ENCODE data around the gene PFN3. TPM values are rescaled to one million over a fixed set of nuclear protein-coding genes. Genes with fewer than 3 reads are reported as not detected.

The PFN3 gene
- total RNA-seq, 1 experiment from 2014 or later: not detected

DNA sequence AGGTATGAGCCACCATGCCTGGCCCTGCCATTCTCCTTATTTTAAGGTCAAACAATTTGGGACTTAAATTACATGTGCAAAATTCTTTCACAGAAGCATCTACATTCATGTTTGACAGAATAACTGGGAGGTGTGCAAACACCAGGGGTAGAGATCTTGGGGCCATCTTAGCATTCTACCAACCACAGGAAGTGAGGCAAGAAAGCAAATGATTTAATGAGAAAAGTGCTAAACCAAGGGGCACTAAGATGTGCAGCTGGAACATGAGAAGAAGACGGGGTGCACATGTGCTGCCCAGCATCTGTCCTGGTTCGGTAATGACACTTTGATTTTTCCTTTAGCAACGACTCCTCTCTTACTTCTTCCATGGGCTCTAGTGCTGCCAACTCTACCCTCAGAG lies 10.1 kb upstream of the PFN3 start:
- no peak overlapping the region for H3K4me3 Mint-ChIP-seq (ENCODE audit: low read depth, unreplicated experiment)
- TF ChIP-seq, protein P1, sequence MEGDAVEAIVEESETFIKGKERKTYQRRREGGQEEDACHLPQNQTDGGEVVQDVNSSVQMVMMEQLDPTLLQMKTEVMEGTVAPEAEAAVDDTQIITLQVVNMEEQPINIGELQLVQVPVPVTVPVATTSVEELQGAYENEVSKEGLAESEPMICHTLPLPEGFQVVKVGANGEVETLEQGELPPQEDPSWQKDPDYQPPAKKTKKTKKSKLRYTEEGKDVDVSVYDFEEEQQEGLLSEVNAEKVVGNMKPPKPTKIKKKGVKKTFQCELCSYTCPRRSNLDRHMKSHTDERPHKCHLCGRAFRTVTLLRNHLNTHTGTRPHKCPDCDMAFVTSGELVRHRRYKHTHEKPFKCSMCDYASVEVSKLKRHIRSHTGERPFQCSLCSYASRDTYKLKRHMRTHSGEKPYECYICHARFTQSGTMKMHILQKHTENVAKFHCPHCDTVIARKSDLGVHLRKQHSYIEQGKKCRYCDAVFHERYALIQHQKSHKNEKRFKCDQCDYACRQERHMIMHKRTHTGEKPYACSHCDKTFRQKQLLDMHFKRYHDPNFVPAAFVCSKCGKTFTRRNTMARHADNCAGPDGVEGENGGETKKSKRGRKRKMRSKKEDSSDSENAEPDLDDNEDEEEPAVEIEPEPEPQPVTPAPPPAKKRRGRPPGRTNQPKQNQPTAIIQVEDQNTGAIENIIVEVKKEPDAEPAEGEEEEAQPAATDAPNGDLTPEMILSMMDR (IDR thresholded peaks at IDR 0.05; ENCODE audit: unreplicated experiment): no peak
- intact Hi-C loops (cut with micrococcal nuclease; ENCODE audit: unreplicated experiment): no loop called here
- CTCF ChIA-PET: interaction anchor here (1.2 kb wide), 1 partner anchor 21 kb away, joined by 3 read pairs; no protein-coding TSS in a partner anchor
- BruUV-seq (replicated peaks): no TSS peak
- H3K9me3 Mint-ChIP-seq (ENCODE audit: low read depth, unreplicated experiment): no peaks in the 10 kb centered on the region
- H3K27me3 Mint-ChIP-seq (ENCODE audit: unreplicated experiment): no peaks in the 10 kb centered on the region
- no peaks in the 10 kb centered on the region for H3K4me1 Mint-ChIP-seq (ENCODE audit: low read depth, unreplicated experiment)
- no peak overlapping the region for H3K27ac Mint-ChIP-seq (ENCODE audit: unreplicated experiment)
- H3K36me3 Mint-ChIP-seq (ENCODE audit: insufficient read depth, unreplicated experiment): no peaks in the 10 kb centered on the region
- DNase-seq: no peak

DNA sequence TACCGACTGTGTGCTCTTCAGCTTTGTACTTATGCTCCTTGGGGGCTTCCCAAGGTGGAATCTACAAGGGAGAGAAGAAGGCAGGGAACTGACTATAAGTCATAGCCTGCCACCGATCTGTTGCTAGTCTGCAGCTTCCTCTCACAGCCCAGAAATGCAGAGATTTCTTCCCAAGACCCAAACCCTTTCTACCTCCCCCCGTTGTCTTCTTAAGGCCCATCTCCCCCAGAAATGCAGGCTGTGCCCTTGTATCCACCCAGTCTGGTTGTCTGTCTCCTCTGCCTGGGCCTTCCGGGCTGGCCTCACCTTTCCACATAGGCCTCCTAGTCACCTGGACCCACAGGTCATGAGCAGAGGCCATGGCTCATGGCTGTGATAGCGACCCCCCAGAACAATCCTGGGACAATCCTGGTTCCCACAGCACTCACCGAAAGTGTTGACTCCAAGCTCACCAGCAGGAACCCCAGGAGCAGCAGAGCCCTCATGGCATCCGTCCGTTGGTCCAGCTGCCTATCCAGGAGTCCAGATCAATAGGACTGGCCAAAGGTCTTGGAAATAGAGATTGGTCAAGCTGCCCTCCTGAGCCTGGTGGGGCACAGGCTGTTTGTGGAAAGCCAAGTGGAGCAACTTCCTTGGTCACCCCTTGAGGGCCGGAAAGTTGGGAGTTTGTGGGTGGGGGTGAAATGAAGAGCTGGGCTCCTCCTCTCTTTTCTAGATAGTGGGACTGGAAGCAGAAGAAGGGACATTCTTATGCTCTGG lies 8.8 kb upstream of the PFN3 start, which contains the start of gene F12:
Gene F12, minus strand, starts transcription at position 522 of the 759 bp plus-strand sequence. Its CDS starts 37 bp downstream, at position 485.
- CTCF ChIA-PET: interaction anchor here (0.5 to 1.2 kb wide), 3 partner anchors 9 to 43 kb away, joined by 3 to 6 read pairs (median 4); no protein-coding TSS in a partner anchor
- Mint-ChIP-seq H3K27ac (ENCODE audit: unreplicated experiment) (no peak within 1 kb of the TSS), H3K36me3 (ENCODE audit: insufficient read depth, unreplicated experiment) (peaks cover 12% of the 10 kb centered on the region), H3K27me3 (ENCODE audit: unreplicated experiment) (no peaks in the 10 kb centered on the region), H3K4me1 (ENCODE audit: low read depth, unreplicated experiment) (peaks cover 9% of the 10 kb centered on the region), H3K4me3 (ENCODE audit: low read depth, unreplicated experiment) (no peak within 1 kb of the TSS), H3K9me3 (ENCODE audit: low read depth, unreplicated experiment) (no peaks in the 10 kb centered on the region)
- TF ChIP-seq, protein P1 (IDR thresholded peaks at IDR 0.05; ENCODE audit: unreplicated experiment): no peak
- intact Hi-C loops (cut with micrococcal nuclease; ENCODE audit: unreplicated experiment): no loop called here
- no peak for DNase-seq
- no TSS peak for BruUV-seq (replicated peaks)

DNA sequence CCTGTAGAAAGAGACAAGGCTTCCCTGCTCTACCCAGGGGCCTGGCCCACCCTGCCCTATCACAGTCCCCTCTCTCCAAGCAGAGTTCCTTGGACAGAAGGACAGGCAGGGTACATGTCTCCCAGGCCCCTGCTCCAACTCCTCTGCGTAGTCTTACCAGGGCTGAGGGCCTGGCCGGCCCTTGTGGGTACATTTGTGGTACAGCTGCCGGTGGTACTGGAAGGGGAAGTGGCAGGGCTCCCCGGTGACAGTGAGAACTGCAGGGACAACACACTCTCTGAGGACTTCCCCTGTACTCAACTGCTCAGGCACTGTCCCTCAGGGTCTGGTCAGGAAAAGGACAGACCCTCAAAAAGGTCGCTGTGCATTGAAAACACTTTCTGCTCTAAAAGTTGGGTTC lies 5.3 kb upstream of the PFN3 start:
- DNase-seq: no peak
- peaks cover 9% of the 10 kb centered on the region for H3K4me1 Mint-ChIP-seq (ENCODE audit: low read depth, unreplicated experiment)
- H3K27ac Mint-ChIP-seq (ENCODE audit: unreplicated experiment): no peak overlapping the region
- no peaks in the 10 kb centered on the region for H3K27me3 Mint-ChIP-seq (ENCODE audit: unreplicated experiment)
- no peak overlapping the region for H3K4me3 Mint-ChIP-seq (ENCODE audit: low read depth, unreplicated experiment)
- no TSS peak for BruUV-seq (replicated peaks)
- H3K36me3 Mint-ChIP-seq (ENCODE audit: insufficient read depth, unreplicated experiment): peaks cover 35% of the 10 kb centered on the region
- TF ChIP-seq, protein P1 (IDR thresholded peaks at IDR 0.05; ENCODE audit: unreplicated experiment): no peak
- intact Hi-C loops (cut with micrococcal nuclease; ENCODE audit: unreplicated experiment): loop anchor here (2.0 kb wide), 1 partner anchor 95 kb away; no protein-coding TSS in a partner anchor
- CTCF ChIA-PET: interaction anchor here (4.1 to 5.2 kb wide), 2 partner anchors 15 to 41 kb away, joined by 57 to 94 read pairs; partner anchors contain the start of gene PRR7
- no peaks in the 10 kb centered on the region for H3K9me3 Mint-ChIP-seq (ENCODE audit: low read depth, unreplicated experiment)

DNA sequence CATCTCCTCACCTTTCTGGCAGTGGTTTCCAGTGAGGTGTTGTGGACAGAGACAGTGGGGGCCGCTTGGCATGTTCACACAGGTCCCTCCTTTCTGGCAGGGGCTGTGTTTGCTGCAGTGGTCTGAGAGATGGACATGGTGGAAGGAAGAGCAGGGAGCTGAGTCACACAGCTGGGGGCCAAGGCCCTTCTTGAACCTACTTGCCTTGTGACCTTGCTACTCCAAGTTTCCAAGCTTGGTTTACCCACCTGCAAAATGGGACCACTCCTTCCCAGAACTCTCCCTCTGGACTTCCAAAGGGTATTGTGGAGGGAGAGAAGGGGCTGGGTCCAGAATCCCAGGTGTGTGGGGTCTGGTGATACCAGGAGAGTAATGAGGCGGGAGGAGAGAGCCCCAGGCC lies 4.9 kb upstream of the PFN3 start:
- Mint-ChIP-seq H3K9me3 (ENCODE audit: low read depth, unreplicated experiment) (no peaks in the 10 kb centered on the region), H3K27ac (ENCODE audit: unreplicated experiment) (peak overlapping the region; percentile 60), H3K4me3 (ENCODE audit: low read depth, unreplicated experiment) (peak overlapping the region; percentile 77), H3K27me3 (ENCODE audit: unreplicated experiment) (no peaks in the 10 kb centered on the region), H3K36me3 (ENCODE audit: insufficient read depth, unreplicated experiment) (peaks cover 35% of the 10 kb centered on the region), H3K4me1 (ENCODE audit: low read depth, unreplicated experiment) (peaks cover 9% of the 10 kb centered on the region)
- BruUV-seq (replicated peaks): no TSS peak
- DNase-seq: no peak
- CTCF ChIA-PET: interaction anchor here (2.3 to 5.2 kb wide), 4 partner anchors 14 to 51 kb away, joined by 7 to 94 read pairs (median 68); partner anchors contain the start of gene PRR7
- intact Hi-C loops (cut with micrococcal nuclease; ENCODE audit: unreplicated experiment): loop anchor here (2.0 kb wide), 1 partner anchor 95 kb away; no protein-coding TSS in a partner anchor
- TF ChIP-seq, protein P1 (IDR thresholded peaks at IDR 0.05; ENCODE audit: unreplicated experiment): no peak
